ENCODE results near the gene CDH4.

DNA sequence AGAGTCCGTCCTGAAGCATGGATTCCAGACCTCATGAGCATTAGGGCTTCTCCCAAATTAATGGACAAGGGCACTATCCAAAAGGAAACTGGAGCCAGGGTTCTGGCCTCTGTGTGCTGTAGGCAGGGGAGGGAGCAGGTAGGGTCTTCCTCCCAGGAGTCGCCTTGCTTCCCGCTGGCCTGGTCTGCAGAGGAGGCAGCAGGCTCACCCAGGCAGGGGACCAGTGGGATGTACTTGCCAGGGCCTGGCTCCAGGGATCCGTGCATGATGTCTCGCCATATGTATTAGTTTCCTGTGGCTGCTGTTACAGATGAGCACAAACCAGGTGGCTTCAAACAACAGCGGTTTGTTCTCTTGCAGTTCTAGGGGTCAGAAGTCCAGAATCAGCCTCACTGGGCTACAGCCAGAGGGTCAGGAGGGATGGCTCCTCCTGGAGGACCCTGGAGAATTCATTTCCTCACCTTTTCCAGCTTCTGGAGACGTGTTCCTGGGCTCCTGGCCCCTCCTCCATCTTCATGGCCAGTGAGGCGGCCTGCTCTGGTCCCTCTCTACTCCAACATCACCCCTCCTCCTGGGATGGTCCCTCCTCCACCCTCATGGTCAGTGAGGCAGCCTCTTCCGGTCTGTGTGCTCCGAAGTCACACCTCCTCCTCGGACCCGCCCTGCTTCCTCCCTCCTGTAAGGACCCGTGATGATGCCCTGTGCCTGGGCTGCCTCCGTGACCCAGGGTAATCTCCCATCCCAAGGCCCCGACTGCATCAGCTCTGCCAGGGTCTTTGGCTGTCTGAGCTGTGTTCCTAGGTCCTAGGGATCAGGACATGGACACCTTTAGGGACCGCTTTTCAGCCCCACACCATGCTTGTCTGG is 329.1 kb downstream of the CDH4 start:
- TF ChIP-seq POLR2A (IDR thresholded peaks at IDR 0.05; ENCODE audit: low read depth, low read length) (no peak), EZH2 (IDR thresholded peaks at IDR 0.05; ENCODE audit: borderline replicate concordance, low read depth, low read length, severe bottlenecking) (no peak), FOS (IDR thresholded peaks at IDR 0.05; ENCODE audit: borderline replicate concordance, insufficient read depth, low read length) (no peak)
- TF ChIP-seq, protein P1, sequence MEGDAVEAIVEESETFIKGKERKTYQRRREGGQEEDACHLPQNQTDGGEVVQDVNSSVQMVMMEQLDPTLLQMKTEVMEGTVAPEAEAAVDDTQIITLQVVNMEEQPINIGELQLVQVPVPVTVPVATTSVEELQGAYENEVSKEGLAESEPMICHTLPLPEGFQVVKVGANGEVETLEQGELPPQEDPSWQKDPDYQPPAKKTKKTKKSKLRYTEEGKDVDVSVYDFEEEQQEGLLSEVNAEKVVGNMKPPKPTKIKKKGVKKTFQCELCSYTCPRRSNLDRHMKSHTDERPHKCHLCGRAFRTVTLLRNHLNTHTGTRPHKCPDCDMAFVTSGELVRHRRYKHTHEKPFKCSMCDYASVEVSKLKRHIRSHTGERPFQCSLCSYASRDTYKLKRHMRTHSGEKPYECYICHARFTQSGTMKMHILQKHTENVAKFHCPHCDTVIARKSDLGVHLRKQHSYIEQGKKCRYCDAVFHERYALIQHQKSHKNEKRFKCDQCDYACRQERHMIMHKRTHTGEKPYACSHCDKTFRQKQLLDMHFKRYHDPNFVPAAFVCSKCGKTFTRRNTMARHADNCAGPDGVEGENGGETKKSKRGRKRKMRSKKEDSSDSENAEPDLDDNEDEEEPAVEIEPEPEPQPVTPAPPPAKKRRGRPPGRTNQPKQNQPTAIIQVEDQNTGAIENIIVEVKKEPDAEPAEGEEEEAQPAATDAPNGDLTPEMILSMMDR (IDR thresholded peaks at IDR 0.05; ENCODE audit: extremely low read depth in 1 of 2, insufficient read depth in 1 of 2, low read depth in 1 of 2, low read length in 2 of 2) = no peak

All from endothelial cell of umbilical vein (primary cell).